Heart left ventricle (tissue), 13 donors: Measurements from ENCODE around the gene FBXO48.

ENCODE experiments used
- CTCF ChIP-seq, 12 donors: fragments of 200-600 bp; sonication (generic) in 4 of 12; IDR thresholded peaks; one replicate each; pipeline versions ENCODE4 v1.5.0 to v1.8.0; 2018 to 2022; ENCODE audit warnings: antibody characterized with exemption in 12 of 12, mild to moderate bottlenecking in 5 of 12
- POLR2A ChIP-seq, 2 donors: fragments of 450-650 bp; IDR thresholded peaks; one replicate each; pipeline ENCODE4 v1.6.1; 2017; ENCODE audit warnings: antibody characterized with exemption in 2 of 2, mild to moderate bottlenecking in 2 of 2, moderate library complexity in 2 of 2
- donor health status: ischemic (EF 13 %, LVEDD 7.1; RV severe dilation, severe dysfunction).
- donor health status: DM: no; HTN: yes; CAD: no.
- donor health status: DM: no; HTN: no; CAD: no.
- donor health status: ischemic (EF 25% LVEDD 6.9; RV normal size, moderate dysfunction).
- donor health status: ischemic (EF 25% LVEDD 5.7; RV mildly dilated, moderate dysfunction).
- donor health status: ischemic (EF 35%, LVEDD 5.7; RV mildly dilated, moderate dysfunction).
- donor health status: nonischemic (EF 11% LVEDD 7.7; RV severe dilation, severe dysfunction).
- donor health status: DM: yes; HTN: yes; CAD: no.
- donor health status: PGD.
- donor health status: ischemic (EF 29% LVEDD 5.4; RV normal size, mild dysfunction).
- donor health status: nonischemic (EF 23%, LVEDD 6.1; RV moderate dilation, normal function).

- no peak for TF ChIP-seq CTCF (IDR thresholded peaks at IDR 0.05)
- TF ChIP-seq POLR2A (IDR thresholded peaks at IDR 0.05): no peak
Observed at GRCh38 chr2:68411397-68412126, 55.5 kb downstream of the FBXO48 start.
